ENCODE results near the gene GPRIN3. TPM values are rescaled to one million over a fixed set of nuclear protein-coding genes. Genes with fewer than 3 reads are reported as not detected.

GPRIN3 gene
- total and polyA plus RNA-seq, 10 of the 15 experiments (the other 5 are each of a cell fraction or from before 2014, with no cell fraction given) = under 0.01 to 0.05 (median 0.01) TPM; not detected in 6

GRCh38 chr4:89270792-89271191, 36.8 kb downstream of the GPRIN3 start:
- Histone ChIP-seq H3K27ac (ENCODE audit: control insufficient read depth, insufficient read depth) (no peak overlapping the region), H3K9me3 (replicated peaks; ENCODE audit: control insufficient read depth, insufficient read depth, low read length) (no peaks in the 10 kb centered on the region), H3K4me3 (no peak overlapping the region), H3K27me3 (replicated peaks in 1 of 2; ENCODE audit: control insufficient read depth in 2 of 2, insufficient read depth in 2 of 2, low read length in 1 of 2) (peaks cover 0 to 4% of the 10 kb centered on the region in 2 experiments; a peak in 1 of 4 replicates), H4K20me1 (ENCODE audit: control insufficient read depth, insufficient read depth) (no peaks in the 10 kb centered on the region), H3K9ac (ENCODE audit: control insufficient read depth, insufficient read depth, low read length) (no peak overlapping the region), H3K36me3 (ENCODE audit: control insufficient read depth in 2 of 2, insufficient read depth in 2 of 2, low read length in 1 of 2) (no peaks in the 10 kb centered on the region), H2AFZ (ENCODE audit: control insufficient read depth, low read depth, low read length) (no peak overlapping the region), H3K4me2 (ENCODE audit: control insufficient read depth, insufficient read depth) (no peak overlapping the region), H3K79me2 (ENCODE audit: control insufficient read depth, insufficient read depth, low read length) (no peaks in the 10 kb centered on the region), H3K4me1 (ENCODE audit: control insufficient read depth, insufficient read depth, low read length) (no peaks in the 10 kb centered on the region)
- intact Hi-C loops (cut with micrococcal nuclease; ENCODE audit: unreplicated experiment) = no loop called here
- RAD21 ChIA-PET (ENCODE audit: unreplicated experiment) = no interaction called here
- POLR2A ChIA-PET = no interaction called here
- SMC1A ChIA-PET (ENCODE audit: uncharacterized antibody, unreplicated experiment) = no interaction called here
- DNase-seq (ENCODE audit: low read depth, low spot score) (no peak), FAIRE-seq (no peak), ATAC-seq (no peak)
- CTCF ChIA-PET = no interaction called here
- in situ Hi-C loops (cut with MboI) = no loop called here
- TF ChIP-seq EED (IDR thresholded peaks at IDR 0.05; ENCODE audit: low read depth) = no peak
- TF ChIP-seq CEBPZ (IDR thresholded peaks at IDR 0.05; ENCODE audit: low read depth, low read length) = no peak
- no peak for TF ChIP-seq SUZ12 (IDR thresholded peaks at IDR 0.05; ENCODE audit: unreplicated experiment)
- no peak for TF ChIP-seq ZBTB4 (CRISPR knock-in tag; IDR thresholded peaks at IDR 0.05)
- no peak for TF ChIP-seq CEBPB (IDR thresholded peaks at IDR 0.05; ENCODE audit: borderline replicate concordance in 1 of 2, low read depth in 2 of 2, low read length in 2 of 2)
- TF ChIP-seq PAX8 (IDR thresholded peaks at IDR 0.05) = no peak
- TF ChIP-seq TAF1 (IDR thresholded peaks at IDR 0.05; ENCODE audit: borderline replicate concordance, low read depth, low read length) = no peak
- BruUV-seq (replicated peaks) = no TSS peak
- WGBS (ENCODE audit: insufficient coverage, insufficient replicate concordance, low lambda C conversion rate, missing lambda C conversion rate) = 0% methylated on average over 1 of the region's 1 CpG
